ENCODE data around the gene C2CD4A.

DNA sequence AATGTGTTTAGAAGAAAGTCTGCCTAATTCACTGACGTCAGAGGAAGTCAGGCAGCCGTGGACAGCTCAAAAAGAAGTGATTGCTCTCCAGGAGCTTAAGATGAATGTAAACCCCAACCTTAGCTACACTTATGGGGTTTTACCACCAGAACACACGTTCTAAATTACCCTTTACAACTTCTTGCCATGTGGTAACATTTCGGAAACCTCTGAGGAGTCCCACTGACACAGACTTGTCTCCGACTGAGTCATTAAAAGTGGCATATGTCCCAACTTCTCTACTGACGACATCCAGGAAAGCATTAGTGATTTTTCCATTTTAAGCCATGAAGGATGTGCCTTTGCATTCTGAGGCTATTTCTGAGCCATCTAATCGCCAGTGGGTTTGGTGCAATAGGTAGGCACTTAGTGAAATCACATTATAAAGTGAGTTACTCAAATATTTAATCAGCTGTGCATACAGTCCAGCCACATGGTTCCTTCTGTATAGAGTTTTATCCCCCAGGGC lies 32.4 kb downstream of the C2CD4A start:
- TF ChIP-seq, protein P1, sequence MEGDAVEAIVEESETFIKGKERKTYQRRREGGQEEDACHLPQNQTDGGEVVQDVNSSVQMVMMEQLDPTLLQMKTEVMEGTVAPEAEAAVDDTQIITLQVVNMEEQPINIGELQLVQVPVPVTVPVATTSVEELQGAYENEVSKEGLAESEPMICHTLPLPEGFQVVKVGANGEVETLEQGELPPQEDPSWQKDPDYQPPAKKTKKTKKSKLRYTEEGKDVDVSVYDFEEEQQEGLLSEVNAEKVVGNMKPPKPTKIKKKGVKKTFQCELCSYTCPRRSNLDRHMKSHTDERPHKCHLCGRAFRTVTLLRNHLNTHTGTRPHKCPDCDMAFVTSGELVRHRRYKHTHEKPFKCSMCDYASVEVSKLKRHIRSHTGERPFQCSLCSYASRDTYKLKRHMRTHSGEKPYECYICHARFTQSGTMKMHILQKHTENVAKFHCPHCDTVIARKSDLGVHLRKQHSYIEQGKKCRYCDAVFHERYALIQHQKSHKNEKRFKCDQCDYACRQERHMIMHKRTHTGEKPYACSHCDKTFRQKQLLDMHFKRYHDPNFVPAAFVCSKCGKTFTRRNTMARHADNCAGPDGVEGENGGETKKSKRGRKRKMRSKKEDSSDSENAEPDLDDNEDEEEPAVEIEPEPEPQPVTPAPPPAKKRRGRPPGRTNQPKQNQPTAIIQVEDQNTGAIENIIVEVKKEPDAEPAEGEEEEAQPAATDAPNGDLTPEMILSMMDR (IDR thresholded peaks at IDR 0.05; ENCODE audit: low read depth, low read length, missing input control), result no peak
- TF ChIP-seq, protein P2, sequence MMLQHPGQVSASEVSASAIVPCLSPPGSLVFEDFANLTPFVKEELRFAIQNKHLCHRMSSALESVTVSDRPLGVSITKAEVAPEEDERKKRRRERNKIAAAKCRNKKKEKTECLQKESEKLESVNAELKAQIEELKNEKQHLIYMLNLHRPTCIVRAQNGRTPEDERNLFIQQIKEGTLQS (IDR thresholded peaks at IDR 0.05), result no peak
- no peak for TF ChIP-seq SP1 (IDR thresholded peaks at IDR 0.05)
